Measurements from ENCODE around the gene SLC27A4. TPM values are rescaled to one million over a fixed set of nuclear protein-coding genes. Genes with fewer than 3 reads are reported as not detected.

The SLC27A4 gene
- total and polyA plus RNA-seq, 11 donors, result 10.7 to 48.8 (median 23.2) TPM

DNA sequence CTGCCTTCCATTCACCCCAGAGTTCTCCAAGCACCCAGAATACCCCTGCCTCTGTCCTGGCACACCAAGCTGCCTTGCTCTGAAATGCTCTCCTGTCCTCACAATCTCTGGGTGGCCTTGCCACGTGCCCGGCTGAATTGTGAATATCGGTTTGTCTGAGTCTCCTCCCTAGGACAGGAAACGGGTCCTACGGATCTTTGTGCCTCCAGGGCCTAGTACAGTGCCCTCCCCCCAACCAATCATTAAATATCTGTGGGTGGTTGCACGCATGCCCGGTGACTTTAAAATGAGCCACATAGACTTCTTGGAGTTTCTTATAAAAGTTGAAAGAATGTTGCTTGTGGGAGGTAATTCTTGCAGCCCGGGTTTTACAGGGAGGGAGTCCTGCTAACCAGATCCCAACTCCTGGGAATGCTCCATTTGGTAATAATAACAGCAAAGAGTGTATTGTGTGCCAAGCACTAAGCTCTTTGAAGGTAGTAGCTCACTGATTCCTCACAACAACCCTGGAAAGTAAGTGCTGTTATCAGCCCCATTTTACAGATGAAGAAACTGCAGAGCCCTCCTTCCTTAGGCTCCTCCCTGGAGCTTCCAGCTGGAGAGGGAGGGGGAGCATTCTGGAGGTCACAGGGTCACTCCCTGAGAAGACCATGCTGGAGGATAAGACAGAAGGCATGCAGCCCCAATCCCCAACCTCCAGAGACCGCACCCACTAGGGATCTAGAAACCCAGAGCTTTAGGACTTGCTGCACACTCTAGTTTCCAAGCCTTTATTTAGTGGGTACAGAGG is 54.2 kb downstream of the SLC27A4 start:
- Histone ChIP-seq H3K4me3 (no peak overlapping the region), H3K27ac (no peak overlapping the region), H3K9me3 (no peaks in the 10 kb centered on the region), H3K4me1 (peaks cover 0 to 19% (median 8%) of the 10 kb centered on the region in 12 donors), H3K27me3 (peaks cover 0 to 30% (median 0%) of the 10 kb centered on the region in 9 donors), H3K36me3 (peaks cover 0 to 35% (median 11%) of the 10 kb centered on the region in 9 donors)
- TF ChIP-seq, protein P1, sequence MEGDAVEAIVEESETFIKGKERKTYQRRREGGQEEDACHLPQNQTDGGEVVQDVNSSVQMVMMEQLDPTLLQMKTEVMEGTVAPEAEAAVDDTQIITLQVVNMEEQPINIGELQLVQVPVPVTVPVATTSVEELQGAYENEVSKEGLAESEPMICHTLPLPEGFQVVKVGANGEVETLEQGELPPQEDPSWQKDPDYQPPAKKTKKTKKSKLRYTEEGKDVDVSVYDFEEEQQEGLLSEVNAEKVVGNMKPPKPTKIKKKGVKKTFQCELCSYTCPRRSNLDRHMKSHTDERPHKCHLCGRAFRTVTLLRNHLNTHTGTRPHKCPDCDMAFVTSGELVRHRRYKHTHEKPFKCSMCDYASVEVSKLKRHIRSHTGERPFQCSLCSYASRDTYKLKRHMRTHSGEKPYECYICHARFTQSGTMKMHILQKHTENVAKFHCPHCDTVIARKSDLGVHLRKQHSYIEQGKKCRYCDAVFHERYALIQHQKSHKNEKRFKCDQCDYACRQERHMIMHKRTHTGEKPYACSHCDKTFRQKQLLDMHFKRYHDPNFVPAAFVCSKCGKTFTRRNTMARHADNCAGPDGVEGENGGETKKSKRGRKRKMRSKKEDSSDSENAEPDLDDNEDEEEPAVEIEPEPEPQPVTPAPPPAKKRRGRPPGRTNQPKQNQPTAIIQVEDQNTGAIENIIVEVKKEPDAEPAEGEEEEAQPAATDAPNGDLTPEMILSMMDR (IDR thresholded peaks at IDR 0.05), result no peak
- no peak for TF ChIP-seq POLR2A (IDR thresholded peaks at IDR 0.05)
- no peak for DNase-seq
- 51 to 63% (median 57%) methylated on average over 9 of the region's 9 CpGs for WGBS, 4 donors
- ATAC-seq, result no peak
- intact Hi-C loops (cut with DNase I), result no loop called here

DNA sequence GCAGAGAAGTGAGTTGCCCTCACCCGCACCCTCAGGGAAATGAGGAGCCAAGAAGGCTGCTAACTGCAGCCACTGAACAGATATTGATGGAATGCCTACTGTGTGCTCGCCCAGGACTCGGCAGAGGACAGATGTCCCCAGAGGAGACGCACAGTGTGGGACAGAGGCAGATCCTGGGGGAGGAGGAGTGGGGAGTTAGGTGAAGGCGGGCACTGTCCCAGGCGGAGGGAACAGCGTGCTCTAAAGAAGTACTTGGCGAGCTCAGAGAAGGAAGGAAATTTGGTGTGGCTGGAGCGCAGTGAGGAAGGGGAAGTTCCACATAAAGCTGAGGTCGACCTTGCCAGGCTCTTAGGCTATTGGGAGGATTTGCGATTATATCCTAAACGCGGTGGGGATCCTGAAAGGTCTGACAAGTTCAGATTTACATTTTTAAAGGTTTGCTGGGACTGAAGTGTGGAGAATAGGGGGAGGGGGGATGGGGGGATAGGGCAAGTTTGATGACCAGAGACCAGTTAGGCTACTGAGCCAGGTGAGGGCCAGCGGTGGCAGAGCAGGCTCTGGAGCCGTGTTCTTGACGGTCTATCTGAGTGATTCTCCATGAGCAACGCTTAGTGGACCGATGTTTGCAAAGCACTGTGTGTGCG is 56.8 kb downstream of the SLC27A4 start:
- TF ChIP-seq, protein P1 (IDR thresholded peaks at IDR 0.05), result no peak
- TF ChIP-seq POLR2A (IDR thresholded peaks at IDR 0.05), result no peak
- DNase-seq, result peak in 3 of 5 donors; percentile 25 to 47 (median 44)
- intact Hi-C loops (cut with DNase I), result no loop called here
- H3K36me3 ChIP-seq, result peaks cover 0 to 13% (median 6%) of the 10 kb centered on the region in 9 donors
- peak overlapping the region in 5 of 12 donors; percentile 8 to 31 (median 26) for H3K4me3 ChIP-seq
- peaks cover 0 to 13% (median 8%) of the 10 kb centered on the region in 12 donors for H3K4me1 ChIP-seq
- 5 to 9% (median 7%) methylated on average over 19 of the region's 19 CpGs for WGBS, 4 donors
- peak; percentile 63 to 88 (median 82) for ATAC-seq
- peaks cover 0 to 42% (median 0%) of the 10 kb centered on the region in 9 donors for H3K27me3 ChIP-seq
- H3K9me3 ChIP-seq, result no peaks in the 10 kb centered on the region
- H3K27ac ChIP-seq, result peak overlapping the region in 11 of 12 donors; percentile 10 to 76 (median 57)

DNA sequence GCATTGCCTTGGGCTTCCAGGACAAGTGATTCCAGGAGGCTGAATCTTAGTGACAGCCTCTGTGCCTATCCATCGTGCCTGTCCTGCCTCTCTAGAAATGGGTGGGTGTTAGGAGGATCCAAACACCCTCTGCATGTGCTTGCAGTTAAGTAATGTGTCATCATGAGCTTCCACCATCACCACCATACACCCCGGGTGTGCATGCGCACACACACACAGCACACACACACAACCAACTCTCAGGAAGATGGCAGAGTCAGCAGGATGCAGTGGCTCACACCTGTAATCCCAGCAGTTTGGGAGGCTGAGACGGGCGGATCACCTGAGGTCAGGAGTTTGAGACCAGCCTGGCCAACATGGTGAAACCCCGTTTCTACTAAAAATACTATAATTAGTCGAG is 57.5 kb downstream of the SLC27A4 start:
- 61 to 78% (median 67%) methylated on average over 5 to 7 of the region's 7 CpGs for WGBS, 4 donors
- H3K4me3 ChIP-seq, result no peak overlapping the region

More for the DNA sequence above, 57.5 kb downstream of the SLC27A4 start:
- peak overlapping the region in 9 of 12 donors; percentile 10 to 73 (median 57) for H3K27ac ChIP-seq
- peak in 1 of 4 donors; percentile 6 for ATAC-seq
- H3K36me3 ChIP-seq, result peaks cover 0 to 6% (median 0%) of the 10 kb centered on the region in 9 donors
- intact Hi-C loops (cut with DNase I), result no loop called here
- no peaks in the 10 kb centered on the region for H3K9me3 ChIP-seq
- DNase-seq, result no peak
- TF ChIP-seq, protein P1 (IDR thresholded peaks at IDR 0.05), result no peak
- no peak for TF ChIP-seq POLR2A (IDR thresholded peaks at IDR 0.05)
- H3K27me3 ChIP-seq, result peaks cover 0 to 48% (median 0%) of the 10 kb centered on the region in 9 donors
- H3K4me1 ChIP-seq, result peaks cover 0 to 13% (median 8%) of the 10 kb centered on the region in 12 donors

Data from heart left ventricle (tissue), 16 donors.